ENCODE data around the gene RAB28.

The RAB28 gene

GRCh38 chr4:13522282-13523104, 38.4 kb upstream of the RAB28 start:
- H3K36me3 Mint-ChIP-seq (ENCODE audit: low read depth): peaks cover 7% of the 10 kb centered on the region
- peaks cover 14% of the 10 kb centered on the region for H3K4me1 Mint-ChIP-seq
- H3K27me3 Mint-ChIP-seq: peaks cover 72% of the 10 kb centered on the region
- ATAC-seq (peak; percentile 36), DNase-seq (no peak)
- no peak overlapping the region for H3K27ac Mint-ChIP-seq
- H3K4me3 Mint-ChIP-seq: peak overlapping the region; percentile 8
- H3K9me3 Mint-ChIP-seq: no peaks in the 10 kb centered on the region

- Mint-ChIP-seq H3K27me3 (peaks cover 65% of the 10 kb centered on the region), H3K27ac (no peak overlapping the region), H3K4me1 (peaks cover 9% of the 10 kb centered on the region), H3K9me3 (no peaks in the 10 kb centered on the region), H3K36me3 (ENCODE audit: low read depth) (peaks cover 7% of the 10 kb centered on the region), H3K4me3 (no peak overlapping the region)
- ATAC-seq (no peak), DNase-seq (no peak)
Measured at GRCh38 chr4:13521047-13521446, 36.9 kb upstream of the RAB28 start.

- H3K4me3 Mint-ChIP-seq: no peak overlapping the region
- ATAC-seq (no peak), DNase-seq (no peak)
- no peaks in the 10 kb centered on the region for H3K4me1 Mint-ChIP-seq
- H3K27ac Mint-ChIP-seq: no peak overlapping the region
- no peaks in the 10 kb centered on the region for H3K36me3 Mint-ChIP-seq (ENCODE audit: low read depth)
- peaks cover 51% of the 10 kb centered on the region for H3K27me3 Mint-ChIP-seq
- no peaks in the 10 kb centered on the region for H3K9me3 Mint-ChIP-seq
Measured at GRCh38 chr4:13516315-13516860, 32.2 kb upstream of the RAB28 start.

GRCh38 chr4:13515268-13515667, 31.1 kb upstream of the RAB28 start:
- ATAC-seq (no peak), DNase-seq (no peak)
- no peaks in the 10 kb centered on the region for H3K9me3 Mint-ChIP-seq
- no peaks in the 10 kb centered on the region for H3K4me1 Mint-ChIP-seq
- H3K27me3 Mint-ChIP-seq: peaks cover 48% of the 10 kb centered on the region
- no peak overlapping the region for H3K4me3 Mint-ChIP-seq
- no peaks in the 10 kb centered on the region for H3K36me3 Mint-ChIP-seq (ENCODE audit: low read depth)
- no peak overlapping the region for H3K27ac Mint-ChIP-seq

- peaks cover 44% of the 10 kb centered on the region for H3K27me3 Mint-ChIP-seq
Measured at GRCh38 chr4:13514722-13515121, 30.6 kb upstream of the RAB28 start.

GRCh38 chr4:13511101-13511500, 27.0 kb upstream of the RAB28 start:
- no peak overlapping the region for H3K27ac Mint-ChIP-seq
- no peak for DNase-seq
- no peak overlapping the region for H3K4me3 Mint-ChIP-seq
- H3K4me1 Mint-ChIP-seq: no peaks in the 10 kb centered on the region
- ATAC-seq: no peak
- H3K36me3 Mint-ChIP-seq (ENCODE audit: low read depth): no peaks in the 10 kb centered on the region
- H3K27me3 Mint-ChIP-seq: peaks cover 29% of the 10 kb centered on the region
- H3K9me3 Mint-ChIP-seq: no peaks in the 10 kb centered on the region

More at GRCh38 chr4:13514722-13515121, 30.6 kb upstream of the RAB28 start:
- Mint-ChIP-seq H3K4me3 (no peak overlapping the region), H3K36me3 (ENCODE audit: low read depth) (no peaks in the 10 kb centered on the region), H3K27ac (no peak overlapping the region), H3K9me3 (no peaks in the 10 kb centered on the region), H3K4me1 (no peaks in the 10 kb centered on the region)
- DNase-seq: no peak
- no peak for ATAC-seq

- H3K36me3 Mint-ChIP-seq (ENCODE audit: low read depth): no peaks in the 10 kb centered on the region
- peaks cover 22% of the 10 kb centered on the region for H3K27me3 Mint-ChIP-seq
- H3K4me3 Mint-ChIP-seq: no peak overlapping the region
- no peaks in the 10 kb centered on the region for H3K9me3 Mint-ChIP-seq
- no peak for DNase-seq
- no peak for ATAC-seq
- H3K4me1 Mint-ChIP-seq: no peaks in the 10 kb centered on the region
- H3K27ac Mint-ChIP-seq: no peak overlapping the region
Measured at GRCh38 chr4:13509442-13509841, 25.3 kb upstream of the RAB28 start.

- ATAC-seq (no peak), DNase-seq (no peak)
- Mint-ChIP-seq H3K4me3 (no peak overlapping the region), H3K27ac (no peak overlapping the region), H3K9me3 (no peaks in the 10 kb centered on the region), H3K36me3 (ENCODE audit: low read depth) (no peaks in the 10 kb centered on the region), H3K4me1 (no peaks in the 10 kb centered on the region), H3K27me3 (peaks cover 23% of the 10 kb centered on the region)
Measured at GRCh38 chr4:13504374-13504773, 20.2 kb upstream of the RAB28 start.

GRCh38 chr4:13498469-13498868, 14.3 kb upstream of the RAB28 start:
- no peak overlapping the region for H3K4me3 Mint-ChIP-seq
- H3K27ac Mint-ChIP-seq: no peak overlapping the region
- H3K27me3 Mint-ChIP-seq: peaks cover 48% of the 10 kb centered on the region
- H3K4me1 Mint-ChIP-seq: no peaks in the 10 kb centered on the region
- DNase-seq (no peak), ATAC-seq (no peak)
- no peaks in the 10 kb centered on the region for H3K36me3 Mint-ChIP-seq (ENCODE audit: low read depth)
- peaks cover 7% of the 10 kb centered on the region for H3K9me3 Mint-ChIP-seq

GRCh38 chr4:13496605-13497004, 12.5 kb upstream of the RAB28 start:
- Mint-ChIP-seq H3K9me3 (peaks cover 7% of the 10 kb centered on the region), H3K27me3 (peaks cover 46% of the 10 kb centered on the region), H3K27ac (no peak overlapping the region), H3K36me3 (ENCODE audit: low read depth) (no peaks in the 10 kb centered on the region), H3K4me1 (no peaks in the 10 kb centered on the region), H3K4me3 (no peak overlapping the region)
- ATAC-seq (no peak), DNase-seq (no peak)

- Mint-ChIP-seq H3K4me3 (no peak overlapping the region), H3K9me3 (peaks cover 7% of the 10 kb centered on the region)
Measured at GRCh38 chr4:13495753-13496152, 11.6 kb upstream of the RAB28 start.

GRCh38 chr4:13493793-13494192, 9.7 kb upstream of the RAB28 start:
- ATAC-seq (no peak), DNase-seq (no peak)
- no peaks in the 10 kb centered on the region for H3K4me1 Mint-ChIP-seq
- no peaks in the 10 kb centered on the region for H3K36me3 Mint-ChIP-seq (ENCODE audit: low read depth)
- peaks cover 7% of the 10 kb centered on the region for H3K9me3 Mint-ChIP-seq
- peaks cover 42% of the 10 kb centered on the region for H3K27me3 Mint-ChIP-seq
- H3K4me3 Mint-ChIP-seq: no peak overlapping the region
- H3K27ac Mint-ChIP-seq: no peak overlapping the region

More at GRCh38 chr4:13495753-13496152, 11.6 kb upstream of the RAB28 start:
- Mint-ChIP-seq H3K4me1 (no peaks in the 10 kb centered on the region), H3K27me3 (peaks cover 45% of the 10 kb centered on the region), H3K27ac (no peak overlapping the region), H3K36me3 (ENCODE audit: low read depth) (no peaks in the 10 kb centered on the region)
- no peak for DNase-seq
- ATAC-seq: no peak

- no peaks in the 10 kb centered on the region for H3K36me3 Mint-ChIP-seq (ENCODE audit: low read depth)
- H3K27ac Mint-ChIP-seq: no peak overlapping the region
- no peak for DNase-seq
- H3K27me3 Mint-ChIP-seq: peaks cover 44% of the 10 kb centered on the region
- no peak for ATAC-seq
- H3K9me3 Mint-ChIP-seq: peaks cover 7% of the 10 kb centered on the region
- no peak overlapping the region for H3K4me3 Mint-ChIP-seq
- no peaks in the 10 kb centered on the region for H3K4me1 Mint-ChIP-seq
Measured at GRCh38 chr4:13492747-13493146, 8.6 kb upstream of the RAB28 start.

GRCh38 chr4:13484749-13485221, 645 bp upstream of the RAB28 start:
- H3K9me3 Mint-ChIP-seq: no peaks in the 10 kb centered on the region
- ATAC-seq: peak; percentile 41
- H3K27ac Mint-ChIP-seq: peak overlapping the region; percentile 99
- no peak for DNase-seq
- H3K36me3 Mint-ChIP-seq (ENCODE audit: low read depth): no peaks in the 10 kb centered on the region
- peaks cover 12% of the 10 kb centered on the region for H3K27me3 Mint-ChIP-seq
- peaks cover 34% of the 10 kb centered on the region for H3K4me1 Mint-ChIP-seq
- peak overlapping the region; percentile 86 for H3K4me3 Mint-ChIP-seq

- peaks cover 9% of the 10 kb centered on the region for H3K27me3 Mint-ChIP-seq
- H3K4me3 Mint-ChIP-seq: peak overlapping the region; percentile 86
- DNase-seq (peak; percentile 23), ATAC-seq (peak; percentile 7)
- peaks cover 34% of the 10 kb centered on the region for H3K4me1 Mint-ChIP-seq
- peaks cover 1% of the 10 kb centered on the region for H3K36me3 Mint-ChIP-seq (ENCODE audit: low read depth)
- peak overlapping the region; percentile 99 for H3K27ac Mint-ChIP-seq
- H3K9me3 Mint-ChIP-seq: no peaks in the 10 kb centered on the region
Measured at GRCh38 chr4:13483768-13484121, 395 bp downstream of the RAB28 start.
